Hematopoietic multipotent progenitor cell treated with erythropoietin and hydrocortisone succinate and interleukin-3 and kit ligand, for 17 days (in vitro differentiated cells): Measurements from ENCODE around the gene PFKFB4.
A peak's percentile ranks its signal among the peaks of the same experiment; 100 is the strongest.
"Not testable (repeated sequence)": the region's sequence is repeated elsewhere in the genome, so short reads cannot be mapped to it uniquely, and the experiment has no call there.

Source experiments
- DNase-seq: peaks from one replicate; pipeline ENCODE4 v3.0.0-alpha.2; 2015; ENCODE audit warnings: low spot score

Gene PFKFB4

GRCh38 chr3:48558493-48559134, 2.0 kb upstream of the PFKFB4 start:
- DNase-seq: no peak

GRCh38 chr3:48555949-48556795, 431 bp downstream of the PFKFB4 start:
- DNase-seq: peak; percentile 12

- peak; percentile 19 for DNase-seq
These were observed 1.2 kb downstream of the PFKFB4 start for GRCh38 chr3:48555231-48555948.

GRCh38 chr3:48553886-48554845, 2.4 kb downstream of the PFKFB4 start:
- DNase-seq: no peak

- DNase-seq: no peak
These were observed 3.2 kb downstream of the PFKFB4 start for GRCh38 chr3:48553361-48553760.

GRCh38 chr3:48552111-48552951, 4.3 kb downstream of the PFKFB4 start:
- DNase-seq: no peak

GRCh38 chr3:48551651-48552050, 5.0 kb downstream of the PFKFB4 start:
- not testable (repeated sequence) for DNase-seq

GRCh38 chr3:48548729-48549705, 7.6 kb downstream of the PFKFB4 start:
- DNase-seq: peak; percentile 85

- DNase-seq: peak; percentile 21
These were observed 8.5 kb downstream of the PFKFB4 start for GRCh38 chr3:48548126-48548525.

- no peak for DNase-seq
These were observed 10.3 kb downstream of the PFKFB4 start for GRCh38 chr3:48546203-48546829.

GRCh38 chr3:48544141-48544540, 12.5 kb downstream of the PFKFB4 start:
- DNase-seq: no peak

- no peak for DNase-seq
These were observed 13.2 kb downstream of the PFKFB4 start for GRCh38 chr3:48543271-48543866.

- no peak for DNase-seq
These were observed 18.2 kb downstream of the PFKFB4 start for GRCh38 chr3:48538451-48538850.

GRCh38 chr3:48536785-48537184, 19.8 kb downstream of the PFKFB4 start:
- DNase-seq: no peak

GRCh38 chr3:48536116-48536515, 20.5 kb downstream of the PFKFB4 start:
- DNase-seq: no peak

GRCh38 chr3:48535578-48535977, 21.0 kb downstream of the PFKFB4 start:
- DNase-seq: no peak

GRCh38 chr3:48532977-48533337, 23.6 kb downstream of the PFKFB4 start:
- DNase-seq: no peak

GRCh38 chr3:48532271-48532976, 24.2 kb downstream of the PFKFB4 start:
- DNase-seq: no peak
